ENCODE results near the gene CLK4. TPM values are rescaled to one million over a fixed set of nuclear protein-coding genes. Genes with fewer than 3 reads are reported as not detected.

The CLK4 gene
- total RNA-seq, 4 donors from 2014 or later = 23.6 to 72.3 (median 39.7) TPM

GRCh38 chr5:178625679-178626483, 969 bp downstream of the CLK4 start:
- Histone ChIP-seq H3K36me3 (no peaks in the 10 kb centered on the region), H3K27me3 (no peaks in the 10 kb centered on the region), H3K27ac (peak overlapping the region; percentile 91 to 96), H3K9me3 (no peaks in the 10 kb centered on the region), H3K4me1 (peaks cover 0 to 6% of the 10 kb centered on the region in 2 donors), H3K4me3 (peak overlapping the region; percentile 52 to 86)
- intact Hi-C loops (cut with DNase I; ENCODE audit: low total_unique reads) = no loop called here
- no peak for DNase-seq
- no peak for TF ChIP-seq POLR2A (IDR thresholded peaks at IDR 0.05)
- TF ChIP-seq, protein P1, sequence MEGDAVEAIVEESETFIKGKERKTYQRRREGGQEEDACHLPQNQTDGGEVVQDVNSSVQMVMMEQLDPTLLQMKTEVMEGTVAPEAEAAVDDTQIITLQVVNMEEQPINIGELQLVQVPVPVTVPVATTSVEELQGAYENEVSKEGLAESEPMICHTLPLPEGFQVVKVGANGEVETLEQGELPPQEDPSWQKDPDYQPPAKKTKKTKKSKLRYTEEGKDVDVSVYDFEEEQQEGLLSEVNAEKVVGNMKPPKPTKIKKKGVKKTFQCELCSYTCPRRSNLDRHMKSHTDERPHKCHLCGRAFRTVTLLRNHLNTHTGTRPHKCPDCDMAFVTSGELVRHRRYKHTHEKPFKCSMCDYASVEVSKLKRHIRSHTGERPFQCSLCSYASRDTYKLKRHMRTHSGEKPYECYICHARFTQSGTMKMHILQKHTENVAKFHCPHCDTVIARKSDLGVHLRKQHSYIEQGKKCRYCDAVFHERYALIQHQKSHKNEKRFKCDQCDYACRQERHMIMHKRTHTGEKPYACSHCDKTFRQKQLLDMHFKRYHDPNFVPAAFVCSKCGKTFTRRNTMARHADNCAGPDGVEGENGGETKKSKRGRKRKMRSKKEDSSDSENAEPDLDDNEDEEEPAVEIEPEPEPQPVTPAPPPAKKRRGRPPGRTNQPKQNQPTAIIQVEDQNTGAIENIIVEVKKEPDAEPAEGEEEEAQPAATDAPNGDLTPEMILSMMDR (IDR thresholded peaks at IDR 0.05) = no peak

GRCh38 chr5:178624631-178625546, 2.0 kb downstream of the CLK4 start:
- intact Hi-C loops (cut with DNase I; ENCODE audit: low total_unique reads) = no loop called here
- peaks cover 0 to 6% of the 10 kb centered on the region in 2 donors for H3K4me1 ChIP-seq
- no peaks in the 10 kb centered on the region for H3K36me3 ChIP-seq
- no peak for DNase-seq
- no peaks in the 10 kb centered on the region for H3K9me3 ChIP-seq
- H3K27ac ChIP-seq = peak overlapping the region; percentile 91 to 96
- peak overlapping the region; percentile 52 to 86 for H3K4me3 ChIP-seq
- no peaks in the 10 kb centered on the region for H3K27me3 ChIP-seq
- TF ChIP-seq POLR2A (IDR thresholded peaks at IDR 0.05) = no peak
- TF ChIP-seq, protein P1 (IDR thresholded peaks at IDR 0.05) = no peak

DNA sequence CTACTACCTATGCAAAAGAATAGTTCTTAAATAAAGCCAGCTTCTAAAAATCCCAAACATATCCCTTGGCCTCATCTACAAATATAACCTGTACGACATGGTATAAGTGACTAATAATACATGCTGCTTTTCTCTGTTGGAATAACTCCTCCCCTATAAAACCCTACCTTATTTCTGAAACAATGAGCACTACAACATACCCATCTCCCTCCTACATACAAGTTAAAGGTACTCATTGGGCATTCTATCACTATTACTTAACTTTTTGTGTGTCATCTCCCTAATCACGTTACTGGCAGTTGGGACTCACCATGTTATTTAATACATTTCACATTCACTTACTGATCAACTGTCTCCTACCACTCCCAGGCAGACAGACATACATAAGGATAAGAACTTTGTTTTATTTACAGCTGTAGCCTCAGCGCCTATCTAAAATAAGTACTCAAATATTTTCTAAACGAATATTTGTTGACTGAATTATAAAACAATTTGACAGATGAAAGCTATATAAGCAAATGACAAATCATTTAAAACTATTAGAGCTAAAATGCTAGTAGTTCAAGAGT, 4.1 kb downstream of the CLK4 start:
- no peak for DNase-seq
- peaks cover 0 to 6% of the 10 kb centered on the region in 2 donors for H3K4me1 ChIP-seq
- no peaks in the 10 kb centered on the region for H3K36me3 ChIP-seq
- intact Hi-C loops (cut with DNase I; ENCODE audit: low total_unique reads) = no loop called here
- no peak overlapping the region for H3K4me3 ChIP-seq
- TF ChIP-seq, protein P1 (IDR thresholded peaks at IDR 0.05) = no peak
- no peak for TF ChIP-seq POLR2A (IDR thresholded peaks at IDR 0.05)
- no peak overlapping the region for H3K27ac ChIP-seq
- no peaks in the 10 kb centered on the region for H3K27me3 ChIP-seq
- no peaks in the 10 kb centered on the region for H3K9me3 ChIP-seq

- no peaks in the 10 kb centered on the region for H3K9me3 ChIP-seq
- intact Hi-C loops (cut with DNase I; ENCODE audit: low total_unique reads) = no loop called here
- peaks cover 0 to 6% of the 10 kb centered on the region in 2 donors for H3K4me1 ChIP-seq
- H3K27ac ChIP-seq = no peak overlapping the region
- no peaks in the 10 kb centered on the region for H3K27me3 ChIP-seq
- DNase-seq = no peak
- TF ChIP-seq, protein P1 (IDR thresholded peaks at IDR 0.05) = no peak
- no peak for TF ChIP-seq POLR2A (IDR thresholded peaks at IDR 0.05)
- no peaks in the 10 kb centered on the region for H3K36me3 ChIP-seq
- H3K4me3 ChIP-seq = no peak overlapping the region
These were observed 7.5 kb downstream of the CLK4 start for GRCh38 chr5:178619390-178619789.
